Non-pigmented ciliary epithelial cell (primary cell): ENCODE measurements around the gene OPN3.

Source experiments
- DNase-seq: peaks from one replicate; pipeline ENCODE4 v3.0.0-alpha.2; 2010; ENCODE audit warnings: low read depth

OPN3 gene

GRCh38 chr1:241589521-241589920 is 50.6 kb downstream of the OPN3 start:
- DNase-seq = no peak

GRCh38 chr1:241586905-241587512 is 53.2 kb downstream of the OPN3 start:
- no peak for DNase-seq

- no peak for DNase-seq
These were observed 57.2 kb downstream of the OPN3 start for GRCh38 chr1:241582921-241583321.

- DNase-seq = no peak
These were observed 60.7 kb downstream of the OPN3 start for GRCh38 chr1:241579434-241579833.

GRCh38 chr1:241574154-241574553 is 66.0 kb downstream of the OPN3 start:
- DNase-seq = no peak

- no peak for DNase-seq
These were observed 70.3 kb downstream of the OPN3 start for GRCh38 chr1:241569848-241570247.

GRCh38 chr1:241560849-241561187 is 79.4 kb downstream of the OPN3 start:
- DNase-seq = no peak

- DNase-seq = no peak
These were observed 79.9 kb downstream of the OPN3 start for GRCh38 chr1:241560146-241560848.

GRCh38 chr1:241557551-241558193 is 82.5 kb downstream of the OPN3 start:
- DNase-seq = no peak

- DNase-seq = no peak
These were observed 83.1 kb downstream of the OPN3 start for GRCh38 chr1:241557031-241557430.

- no peak for DNase-seq
These were observed 84.6 kb downstream of the OPN3 start for GRCh38 chr1:241555526-241555925.

GRCh38 chr1:241553886-241554592 is 86.1 kb downstream of the OPN3 start:
- no peak for DNase-seq

- DNase-seq = no peak
These were observed 88.2 kb downstream of the OPN3 start for GRCh38 chr1:241551759-241552638.

- no peak for DNase-seq
These were observed 89.9 kb downstream of the OPN3 start for GRCh38 chr1:241550318-241550717.

GRCh38 chr1:241548008-241548407 is 92.2 kb downstream of the OPN3 start:
- no peak for DNase-seq
